ENCODE data around the gene SLC44A5.

DNA sequence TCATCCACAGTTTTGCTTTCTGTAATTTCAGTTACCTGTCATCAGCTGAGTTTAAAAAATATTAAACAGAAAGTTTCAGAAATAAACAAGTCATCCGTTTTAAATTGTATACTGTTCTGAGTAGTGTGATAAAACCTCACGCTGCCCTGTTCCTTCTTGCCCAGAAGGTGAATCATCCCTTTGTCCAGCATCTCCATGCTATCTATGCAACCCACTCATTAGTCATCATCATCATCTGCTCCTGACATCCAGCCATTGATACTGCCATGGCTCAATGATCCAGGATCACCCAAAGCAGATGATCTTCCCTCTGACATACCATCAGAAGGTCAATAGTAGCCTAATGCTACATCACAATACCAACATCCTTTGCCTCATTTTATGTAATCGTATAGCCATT lies 198.3 kb downstream of the SLC44A5 start:
- TF ChIP-seq POLR2A (IDR thresholded peaks at IDR 0.05) (no peak), POLR2AphosphoS5 (IDR thresholded peaks at IDR 0.05) (no peak)
- TF ChIP-seq, protein P1, sequence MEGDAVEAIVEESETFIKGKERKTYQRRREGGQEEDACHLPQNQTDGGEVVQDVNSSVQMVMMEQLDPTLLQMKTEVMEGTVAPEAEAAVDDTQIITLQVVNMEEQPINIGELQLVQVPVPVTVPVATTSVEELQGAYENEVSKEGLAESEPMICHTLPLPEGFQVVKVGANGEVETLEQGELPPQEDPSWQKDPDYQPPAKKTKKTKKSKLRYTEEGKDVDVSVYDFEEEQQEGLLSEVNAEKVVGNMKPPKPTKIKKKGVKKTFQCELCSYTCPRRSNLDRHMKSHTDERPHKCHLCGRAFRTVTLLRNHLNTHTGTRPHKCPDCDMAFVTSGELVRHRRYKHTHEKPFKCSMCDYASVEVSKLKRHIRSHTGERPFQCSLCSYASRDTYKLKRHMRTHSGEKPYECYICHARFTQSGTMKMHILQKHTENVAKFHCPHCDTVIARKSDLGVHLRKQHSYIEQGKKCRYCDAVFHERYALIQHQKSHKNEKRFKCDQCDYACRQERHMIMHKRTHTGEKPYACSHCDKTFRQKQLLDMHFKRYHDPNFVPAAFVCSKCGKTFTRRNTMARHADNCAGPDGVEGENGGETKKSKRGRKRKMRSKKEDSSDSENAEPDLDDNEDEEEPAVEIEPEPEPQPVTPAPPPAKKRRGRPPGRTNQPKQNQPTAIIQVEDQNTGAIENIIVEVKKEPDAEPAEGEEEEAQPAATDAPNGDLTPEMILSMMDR (IDR thresholded peaks at IDR 0.05), result no peak

Measured in transverse colon (tissue), 4 donors.